K562 (cell line): ENCODE measurements around the gene PIP4K2C. TPM values are rescaled to one million over a fixed set of nuclear protein-coding genes. Genes with fewer than 3 reads are reported as not detected.

ENCODE experiments used
- ATAC-seq: fragments of 200-7000 bp; cut with Tn5 transposase; 3 replicates; pipeline ENCODE4 v1.9.1; 2020; ENCODE audit warnings: moderate library complexity
- BruUV-seq: library from RNA; stranded (reverse); fragments of 400-500 nt; replicated peaks from 2 replicates; lab custom pipeline; 2021; lab: Mats Ljungman, UMichigan
- CTCF ChIA-PET: fragments of 300-600 bp; formaldehyde crosslinking; extraction: SDS; loops from one replicate; lab custom pipeline; 2021; ENCODE audit warnings: low intra/inter-chr PET ratio; lab: Yijun Ruan, JAX
- POLR2A ChIA-PET: fragments of 300-600, 350-650 bp; sonication (Branson Sonifier 250); formaldehyde crosslinking; extraction: SDS; loops from one replicate; lab custom pipeline; 2021; ENCODE audit warnings: antibody characterized with exemption, inconsistent platforms; lab: Yijun Ruan, JAX
- DNase-seq, 4 experiments: peaks; one replicate each; pipeline versions ENCODE4 v3.0.0 to v3.0.0-alpha.2; 2011 to 2018; ENCODE audit warnings: low spot score in 3 of 4, mixed read lengths in 3 of 4; ENCODE audit errors: extremely low read depth in 1 of 4
- FAIRE-seq: peaks from 2 replicates; lab custom pipeline; 2011; peaks lifted over from hg19 to GRCh38; lab: Jason Lieb, UNC
- H2AFZ ChIP-seq: 2 replicates; pipeline ENCODE4 v1.6.0; 2011; ENCODE audit warnings: low read depth, low read length, control low read depth, inconsistent platforms
- H3K27ac ChIP-seq: fragments of 200-600 bp; 3 replicates; pipeline ENCODE4 v1.8.0; 2011; ENCODE audit warnings: low read depth, mild to moderate bottlenecking, control low read depth, inconsistent platforms, low read length, moderate library complexity, mixed read lengths; ENCODE audit errors: extremely low read depth
- H3K27me3 ChIP-seq, 2 experiments: fragments of 300-600 bp in 1 of 2; 2 replicates in 1 of 2; 3 replicates in 1 of 2; pipeline versions ENCODE4 v1.6.0 to v1.8.0; 2011; ENCODE audit warnings: inconsistent platforms in 2 of 2, low read length in 2 of 2, mild to moderate bottlenecking in 1 of 2, mixed read lengths in 1 of 2, moderate library complexity in 1 of 2; ENCODE audit not compliant: control insufficient read depth in 2 of 2, insufficient read depth in 2 of 2
- H3K36me3 ChIP-seq: fragments of 300-600 bp; 3 replicates; pipeline ENCODE4 v1.8.0; 2011; ENCODE audit warnings: mild to moderate bottlenecking, low read length, inconsistent platforms; ENCODE audit not compliant: control insufficient read depth, insufficient read depth
- H3K4me1 ChIP-seq, 2 experiments: fragments of 200-600 bp in 1 of 2; replicated peaks in 1 of 2; 2 replicates in 1 of 2; 3 replicates in 1 of 2; pipeline versions ENCODE4 v1.5.1 to v1.8.0; 2011; ENCODE audit warnings: inconsistent platforms in 2 of 2, low read length in 2 of 2, mild to moderate bottlenecking in 1 of 2, mixed read lengths in 1 of 2, moderate library complexity in 1 of 2; ENCODE audit not compliant: control insufficient read depth in 2 of 2, insufficient read depth in 2 of 2
- H3K4me2 ChIP-seq: 2 replicates; pipeline ENCODE4 v1.6.1; 2011; ENCODE audit warnings: low read length, control low read depth, inconsistent platforms, mixed read lengths; ENCODE audit not compliant: insufficient read depth
- H3K4me3 ChIP-seq: fragments of 200-600 bp; sonication (generic), shearing (Covaris generic); 2 replicates; pipeline ENCODE4 v1.5.1; 2016; ENCODE audit warnings: control low read depth, inconsistent platforms
- H3K79me2 ChIP-seq: fragments of 200-600 bp; 3 replicates; pipeline ENCODE4 v1.8.0; 2011; ENCODE audit warnings: low read length, inconsistent platforms; ENCODE audit not compliant: control insufficient read depth, insufficient read depth
- H3K9ac ChIP-seq, 2 experiments: 2 replicates each; pipeline versions ENCODE4 v1.6.0 to v1.6.1; 2011; ENCODE audit warnings: low read depth in 2 of 2, low read length in 2 of 2, control low read depth in 1 of 2, inconsistent platforms in 1 of 2, mild to moderate bottlenecking in 1 of 2, mixed read lengths in 1 of 2; ENCODE audit not compliant: insufficient read depth in 1 of 2
- H3K9me1 ChIP-seq: one replicate; pipeline ENCODE4 v1.6.0; 2011; ENCODE audit warnings: inconsistent platforms, mild to moderate bottlenecking, low read length, moderate library complexity; ENCODE audit not compliant: control insufficient read depth, insufficient read depth
- H3K9me3 ChIP-seq: replicated peaks from 2 replicates; pipeline ENCODE4 v1.5.1; 2011; ENCODE audit warnings: low read depth, low read length, inconsistent platforms; ENCODE audit not compliant: control insufficient read depth, insufficient read depth
- H4K20me1 ChIP-seq: replicated peaks from 2 replicates; pipeline ENCODE4 v1.6.1; 2011; ENCODE audit warnings: low read length, inconsistent platforms, mixed read lengths; ENCODE audit not compliant: control insufficient read depth, insufficient read depth
- GATAD2A ChIP-seq: fragments of 450-650 bp; IDR thresholded peaks from 2 replicates; pipeline ENCODE4 v1.6.1; 2017
- HES1 ChIP-seq: fragments of 450-650 bp; IDR thresholded peaks from 2 replicates; pipeline ENCODE4 v1.6.1; 2016; ENCODE audit warnings: low read depth, mild to moderate bottlenecking, moderate library complexity
- KAT2B ChIP-seq: IDR thresholded peaks from one replicate; pipeline ENCODE4 v1.6.1; 2012; ENCODE audit warnings: low read depth, mild to moderate bottlenecking, control low read depth, inconsistent platforms, low read length, moderate library complexity
- MYC ChIP-seq, 2 experiments: fragments of 250-450 bp in 1 of 2; sonication (Bioruptor Pico) in 1 of 2; IDR thresholded peaks; 2 replicates each; pipeline versions ENCODE4 v1.5.1 to v1.6.1; 2012 to 2021; ENCODE audit warnings: low read depth in 2 of 2, borderline replicate concordance in 1 of 2, improper control_type of control experiment in 1 of 2, low read length in 1 of 2, mild to moderate bottlenecking in 1 of 2, moderate library complexity in 1 of 2
- RNF2 ChIP-seq: sonication (generic); IDR thresholded peaks from 2 replicates; pipeline ENCODE4 v1.6.1; 2016
- SIX5 ChIP-seq, 2 experiments: IDR thresholded peaks; 2 replicates each; pipeline ENCODE4 v1.6.1; 2011; ENCODE audit warnings: low read length in 2 of 2, borderline replicate concordance in 1 of 2, low read depth in 1 of 2, mild to moderate bottlenecking in 1 of 2, moderate library complexity in 1 of 2; ENCODE audit not compliant: insufficient read depth in 1 of 2
- TAF1 ChIP-seq: IDR thresholded peaks from 2 replicates; pipeline ENCODE4 v1.6.1; 2011; ENCODE audit warnings: mild to moderate bottlenecking, low read length, moderate library complexity; ENCODE audit not compliant: insufficient read depth, control insufficient read depth, severe bottlenecking; ENCODE audit errors: extremely low read depth
- TBP ChIP-seq: optimal IDR thresholded peaks from 2 replicates; pipeline ENCODE3; 2011; ENCODE audit warnings: low read depth, low read length, improper control_type of control experiment
- TCF3 ChIP-seq: sonication (generic); formaldehyde crosslinking; IDR thresholded peaks from 2 replicates; pipeline ENCODE4 v1.4.0; 2020; ENCODE audit warnings: mild to moderate bottlenecking, missing genetic modification reagents
- ZBTB33 ChIP-seq: sonication (generic); formaldehyde crosslinking; IDR thresholded peaks from 2 replicates; pipeline ENCODE4 v1.8.1; 2023; ENCODE audit warnings: mild to moderate bottlenecking, missing genetic modification reagents
- ZFP1 ChIP-seq: fragments of 450-650 bp; formaldehyde crosslinking; IDR thresholded peaks from 2 replicates; pipeline ENCODE4 v1.4.0; 2020; ENCODE audit warnings: mild to moderate bottlenecking, mixed read lengths
- ZNF175 ChIP-seq: fragments of 200-800 bp; sonication (Bioruptor generic); IDR thresholded peaks from 2 replicates; pipeline ENCODE4 v1.6.1; 2016; ENCODE audit warnings: low read depth, mild to moderate bottlenecking, missing genetic modification characterization, missing compliant biosample characterization
- ZNF518B ChIP-seq: fragments of 250-450 bp; sonication (Bioruptor Pico); IDR thresholded peaks from 2 replicates; pipeline ENCODE4 v1.5.0; 2021; ENCODE audit warnings: mild to moderate bottlenecking, moderate library complexity
- WGBS: fragments of 100-300 bp; shearing (Covaris generic); methylation state at CpG from one replicate; pipeline ENCODE4 v1.1.6; 2016; ENCODE audit warnings: low coverage, mixed read lengths; ENCODE audit not compliant: insufficient coverage; ENCODE audit errors: missing lambda C conversion rate; 5-methylcytosine and 5-hydroxymethylcytosine counted together
- in situ Hi-C: fragments of 300-500 bp; cut with MboI; formaldehyde crosslinking; loops from 4 replicates; pipeline ENCODE4 v1.15.0; 2018; ENCODE audit warnings: inconsistent platforms, mixed read lengths
- intact Hi-C: fragments of 100-400 bp; cut with micrococcal nuclease; formaldehyde crosslinking; loops from 2 replicates; pipeline ENCODE4 v1.14.2; 2022
- polyA plus RNA-seq, 8 experiments: library from polyadenylated mRNA; depleted of rRNA in 4 of 8; stranded (reverse) in 5 of 8; unstranded in 3 of 8; fragments of >200 nt; fragmentation: Nextera tagmentation in 2 of 8; fragmentation: Illumina TruSeq in 1 of 8; extraction: Ambion mirVana in 2 of 8; extraction: Trizol in 1 of 8; gene quantifications; 2 replicates each; pipeline versions ENCODE4 v1.2.1 to v1.2.3, GENCODE V29; 2011 to 2014; ENCODE audit warnings: inconsistent platforms in 1 of 8, missing spikeins in 1 of 8
- total RNA-seq, 7 experiments: library from RNA; depleted of rRNA in 6 of 7; stranded (reverse); fragments of >200 nt in 6 of 7; fragmentation: Illumina TruSeq in 2 of 7; extraction: Trizol in 2 of 7; gene quantifications; 2 replicates each; pipeline versions ENCODE4 v1.2.1 to v1.2.3, GENCODE V29; 2011 to 2021; ENCODE audit warnings: low replicate concordance in 1 of 7

Gene PIP4K2C
- total and polyA plus RNA-seq, 9 of the 15 experiments (the other 6 are each of a cell fraction or from before 2014, with no cell fraction given) = 9.0 to 41.4 (median 18.3) TPM

GRCh38 chr12:57632958-57633840 is 42.2 kb downstream of the PIP4K2C start, which contains the start of gene B4GALNT1:
Gene B4GALNT1, minus strand, starts transcription at chr12:57633201. Its CDS starts 1,069 bp downstream, at chr12:57632132.
- 0 out of 3 replicates have a peak, but pooled peaks cover 5% of the 10 kb centered on the region for H3K79me2 ChIP-seq
- DNase-seq = peak; percentile 80 to 83 (median 82)
- ATAC-seq = peak; percentile 94
- 2% methylated on average over 53 of the region's 58 CpGs for WGBS
- peak within 1 kb of the TSS; percentile 84 to 99 for H3K9ac ChIP-seq
- H3K9me1 ChIP-seq = no peaks in the 10 kb centered on the region
- peak within 1 kb of the TSS; percentile 79 for H3K4me3 ChIP-seq
- peaks cover 0 to 26% of the 10 kb centered on the region in 2 experiments; a peak in 3 of 5 replicates for H3K4me1 ChIP-seq
- FAIRE-seq = peak; percentile 61
- H3K4me2 ChIP-seq = peak within 1 kb of the TSS; percentile 81
- ChIA-PET CTCF (interaction anchor here (0.6 to 2.2 kb wide), 4 partner anchors 50 to 424 kb away, joined by 3 to 14 read pairs (median 3); no protein-coding TSS in a partner anchor), POLR2A (interaction anchor here (0.6 to 1.1 kb wide), 9 partner anchors 9 to 409 kb away, joined by 3 to 5 read pairs (median 3); partner anchors contain the start of gene DDIT3)
- H2AFZ ChIP-seq = peak within 1 kb of the TSS; percentile 96
- BruUV-seq = no TSS peak
- in situ Hi-C loops = no loop called here
- H3K27me3 ChIP-seq = no peaks in the 10 kb centered on the region
- peak within 1 kb of the TSS; percentile 83 for H3K27ac ChIP-seq
- H3K36me3 ChIP-seq = peaks cover 28% of the 10 kb centered on the region; the same call in 2 of the 3 replicates
- intact Hi-C loops = loop anchor here (1.0 to 2.0 kb wide), 3 partner anchors 50 to 104 kb away; partner anchors contain the start of gene OS9
- no peaks in the 10 kb centered on the region for H4K20me1 ChIP-seq
- H3K9me3 ChIP-seq = no peaks in the 10 kb centered on the region
- TF ChIP-seq ZFP1 (no peak), RNF2 (peak; percentile 82), ZBTB33 (CRISPR knock-in tag) (0 out of 2 replicates have a peak, but pooled peaks have one; percentile 22), GATAD2A (0 out of 2 replicates have a peak, but pooled peaks have one; percentile 50), SIX5 (IDR thresholded peaks at IDR 0.05; ENCODE audit: borderline replicate concordance in 1 of 2, insufficient read depth in 1 of 2, low read depth in 1 of 2, low read length in 2 of 2) (no peak), KAT2B (no peak), TCF3 (CRISPR knock-in tag) (no peak), ZNF518B (CRISPR knock-in tag) (no peak), TBP (peak; percentile 68), TAF1 (peak; percentile 76), HES1 (no peak), ZNF175 (no peak), MYC (IDR thresholded peaks at IDR 0.05; ENCODE audit: low read depth, low read length) (peak; percentile 61; the same call in 1 of the 2 replicates), MYC (CRISPR knock-in tag; IDR thresholded peaks at IDR 0.05; ENCODE audit: borderline replicate concordance, low read depth) (no peak)
